Measurements from ENCODE around the gene EI24. TPM values are rescaled to one million over a fixed set of nuclear protein-coding genes. Genes with fewer than 3 reads are reported as not detected.

Gene EI24
- total and polyA plus RNA-seq, 9 of the 15 experiments (the other 6 are each of a cell fraction or from before 2014, with no cell fraction given): 50.4 to 260 (median 168) TPM

- TF ChIP-seq ZNF639 (CRISPR knock-in tag; conservative IDR thresholded peaks at IDR 0.05 in 1 of 2, IDR thresholded peaks at IDR 0.05 in 1 of 2): 0 out of 4 replicates have a peak, but pooled peaks of 1 of the 2 experiments have one; percentile 16
- TF ChIP-seq MIER1 (IDR thresholded peaks at IDR 0.05; ENCODE audit: low read depth): no peak
- TF ChIP-seq THRAP3 (IDR thresholded peaks at IDR 0.05; ENCODE audit: borderline replicate concordance): no peak
- TF ChIP-seq RUNX1 (IDR thresholded peaks at IDR 0.05; ENCODE audit: low read depth): no peak
- TF ChIP-seq NFATC3 (IDR thresholded peaks at IDR 0.05): 0 out of 2 replicates have a peak, but pooled peaks have one; percentile 62
- peak; percentile 99 for TF ChIP-seq HINFP (tag; conservative IDR thresholded peaks at IDR 0.05; ENCODE audit: low read depth)
- peak; percentile 82 for TF ChIP-seq POLR2G (IDR thresholded peaks at IDR 0.05; ENCODE audit: low read depth, low read length)
- peak; percentile 92 for TF ChIP-seq MTA1 (IDR thresholded peaks at IDR 0.05; ENCODE audit: borderline replicate concordance)
- peak; percentile 66 for TF ChIP-seq ETV5 (CRISPR knock-in tag; IDR thresholded peaks at IDR 0.05; ENCODE audit: low read depth)
- peak; percentile 80 for TF ChIP-seq FOXJ2 (tag; IDR thresholded peaks at IDR 0.05)
- no peak for TF ChIP-seq KDM4B (IDR thresholded peaks at IDR 0.05; ENCODE audit: borderline replicate concordance in 2 of 2, low read depth in 1 of 2)
- TF ChIP-seq BRD9 (IDR thresholded peaks at IDR 0.05; ENCODE audit: low read depth, partially characterized antibody): peak; percentile 34
- TF ChIP-seq HMGN3 (IDR thresholded peaks at IDR 0.05; ENCODE audit: borderline replicate concordance, extremely low read depth, insufficient read length, low read depth, low read length): peak; percentile 34
- TF ChIP-seq, protein P1, sequence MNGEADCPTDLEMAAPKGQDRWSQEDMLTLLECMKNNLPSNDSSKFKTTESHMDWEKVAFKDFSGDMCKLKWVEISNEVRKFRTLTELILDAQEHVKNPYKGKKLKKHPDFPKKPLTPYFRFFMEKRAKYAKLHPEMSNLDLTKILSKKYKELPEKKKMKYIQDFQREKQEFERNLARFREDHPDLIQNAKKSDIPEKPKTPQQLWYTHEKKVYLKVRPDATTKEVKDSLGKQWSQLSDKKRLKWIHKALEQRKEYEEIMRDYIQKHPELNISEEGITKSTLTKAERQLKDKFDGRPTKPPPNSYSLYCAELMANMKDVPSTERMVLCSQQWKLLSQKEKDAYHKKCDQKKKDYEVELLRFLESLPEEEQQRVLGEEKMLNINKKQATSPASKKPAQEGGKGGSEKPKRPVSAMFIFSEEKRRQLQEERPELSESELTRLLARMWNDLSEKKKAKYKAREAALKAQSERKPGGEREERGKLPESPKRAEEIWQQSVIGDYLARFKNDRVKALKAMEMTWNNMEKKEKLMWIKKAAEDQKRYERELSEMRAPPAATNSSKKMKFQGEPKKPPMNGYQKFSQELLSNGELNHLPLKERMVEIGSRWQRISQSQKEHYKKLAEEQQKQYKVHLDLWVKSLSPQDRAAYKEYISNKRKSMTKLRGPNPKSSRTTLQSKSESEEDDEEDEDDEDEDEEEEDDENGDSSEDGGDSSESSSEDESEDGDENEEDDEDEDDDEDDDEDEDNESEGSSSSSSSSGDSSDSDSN (IDR thresholded peaks at IDR 0.05; ENCODE audit: borderline replicate concordance in 1 of 2, low read depth in 2 of 2, low read length in 2 of 2): 0 out of 4 replicates have a peak, but pooled peaks of 1 of the 2 experiments have one; percentile 42
- no peak for TF ChIP-seq TCFL5 (CRISPR knock-in tag; conservative IDR thresholded peaks at IDR 0.05)
- TF ChIP-seq, protein P2, sequence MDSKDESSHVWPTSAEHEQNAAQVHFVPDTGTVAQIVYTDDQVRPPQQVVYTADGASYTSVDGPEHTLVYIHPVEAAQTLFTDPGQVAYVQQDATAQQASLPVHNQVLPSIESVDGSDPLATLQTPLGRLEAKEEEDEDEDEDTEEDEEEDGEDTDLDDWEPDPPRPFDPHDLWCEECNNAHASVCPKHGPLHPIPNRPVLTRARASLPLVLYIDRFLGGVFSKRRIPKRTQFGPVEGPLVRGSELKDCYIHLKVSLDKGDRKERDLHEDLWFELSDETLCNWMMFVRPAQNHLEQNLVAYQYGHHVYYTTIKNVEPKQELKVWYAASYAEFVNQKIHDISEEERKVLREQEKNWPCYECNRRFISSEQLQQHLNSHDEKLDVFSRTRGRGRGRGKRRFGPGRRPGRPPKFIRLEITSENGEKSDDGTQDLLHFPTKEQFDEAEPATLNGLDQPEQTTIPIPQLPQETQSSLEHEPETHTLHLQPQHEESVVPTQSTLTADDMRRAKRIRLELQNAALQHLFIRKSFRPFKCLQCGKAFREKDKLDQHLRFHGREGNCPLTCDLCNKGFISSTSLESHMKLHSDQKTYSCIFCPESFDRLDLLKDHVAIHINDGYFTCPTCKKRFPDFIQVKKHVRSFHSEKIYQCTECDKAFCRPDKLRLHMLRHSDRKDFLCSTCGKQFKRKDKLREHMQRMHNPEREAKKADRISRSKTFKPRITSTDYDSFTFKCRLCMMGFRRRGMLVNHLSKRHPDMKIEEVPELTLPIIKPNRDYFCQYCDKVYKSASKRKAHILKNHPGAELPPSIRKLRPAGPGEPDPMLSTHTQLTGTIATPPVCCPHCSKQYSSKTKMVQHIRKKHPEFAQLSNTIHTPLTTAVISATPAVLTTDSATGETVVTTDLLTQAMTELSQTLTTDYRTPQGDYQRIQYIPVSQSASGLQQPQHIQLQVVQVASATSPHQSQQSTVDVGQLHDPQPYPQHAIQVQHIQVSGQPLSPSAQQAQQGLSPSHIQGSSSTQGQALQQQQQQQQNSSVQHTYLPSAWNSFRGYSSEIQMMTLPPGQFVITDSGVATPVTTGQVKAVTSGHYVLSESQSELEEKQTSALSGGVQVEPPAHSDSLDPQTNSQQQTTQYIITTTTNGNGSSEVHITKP (IDR thresholded peaks at IDR 0.05; ENCODE audit: partially characterized antibody): no peak
- peak; percentile 78 for TF ChIP-seq SUPT5H (IDR thresholded peaks at IDR 0.05)
Observed at GRCh38 chr11:125592305-125593113, 23.2 kb downstream of the EI24 start, which contains the start of gene STT3A (continued).
